Measurements from ENCODE around the gene NFIL3.

The NFIL3 gene

DNA sequence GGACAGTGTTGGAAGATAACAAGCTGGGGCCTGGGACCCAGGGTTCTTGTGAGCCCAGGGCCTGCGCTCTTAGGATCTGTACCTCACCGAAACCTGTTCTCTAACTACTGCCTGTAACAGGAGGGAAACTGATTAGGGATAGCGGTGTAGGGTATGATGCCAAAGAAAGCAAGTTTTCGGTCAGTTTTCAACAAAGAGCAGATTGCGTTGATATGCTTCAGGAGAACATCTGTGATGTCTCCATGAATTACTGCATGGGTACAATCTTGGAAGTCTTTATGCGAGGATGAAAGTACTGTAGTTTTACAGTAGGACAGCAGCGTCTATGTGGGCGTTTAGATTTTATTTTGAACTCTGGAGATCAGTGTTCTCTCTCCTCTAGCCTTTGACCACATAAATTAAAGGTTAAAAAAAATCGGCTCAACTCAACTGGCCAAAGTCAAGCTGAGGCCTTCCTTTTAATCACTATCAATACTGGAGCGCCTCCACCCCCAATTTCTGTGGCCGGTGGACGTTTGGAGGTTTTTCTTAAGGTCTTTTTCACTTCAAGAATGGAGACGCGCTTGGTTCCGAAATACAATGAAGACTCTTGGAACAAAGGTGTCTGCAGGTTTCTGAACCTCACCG, 3.0 kb downstream of the NFIL3 start:
- TF ChIP-seq FOXK2 (IDR thresholded peaks at IDR 0.05) (no peak), SP1 (IDR thresholded peaks at IDR 0.05) (no peak), ZNF384 (IDR thresholded peaks at IDR 0.05) (no peak), LEF1 (IDR thresholded peaks at IDR 0.05; ENCODE audit: borderline replicate concordance) (no peak)
- no peak for DNase-seq (ENCODE audit: extremely low spot score)
- ChIA-PET POLR2A (no interaction called here), CTCF (no interaction called here)

DNA sequence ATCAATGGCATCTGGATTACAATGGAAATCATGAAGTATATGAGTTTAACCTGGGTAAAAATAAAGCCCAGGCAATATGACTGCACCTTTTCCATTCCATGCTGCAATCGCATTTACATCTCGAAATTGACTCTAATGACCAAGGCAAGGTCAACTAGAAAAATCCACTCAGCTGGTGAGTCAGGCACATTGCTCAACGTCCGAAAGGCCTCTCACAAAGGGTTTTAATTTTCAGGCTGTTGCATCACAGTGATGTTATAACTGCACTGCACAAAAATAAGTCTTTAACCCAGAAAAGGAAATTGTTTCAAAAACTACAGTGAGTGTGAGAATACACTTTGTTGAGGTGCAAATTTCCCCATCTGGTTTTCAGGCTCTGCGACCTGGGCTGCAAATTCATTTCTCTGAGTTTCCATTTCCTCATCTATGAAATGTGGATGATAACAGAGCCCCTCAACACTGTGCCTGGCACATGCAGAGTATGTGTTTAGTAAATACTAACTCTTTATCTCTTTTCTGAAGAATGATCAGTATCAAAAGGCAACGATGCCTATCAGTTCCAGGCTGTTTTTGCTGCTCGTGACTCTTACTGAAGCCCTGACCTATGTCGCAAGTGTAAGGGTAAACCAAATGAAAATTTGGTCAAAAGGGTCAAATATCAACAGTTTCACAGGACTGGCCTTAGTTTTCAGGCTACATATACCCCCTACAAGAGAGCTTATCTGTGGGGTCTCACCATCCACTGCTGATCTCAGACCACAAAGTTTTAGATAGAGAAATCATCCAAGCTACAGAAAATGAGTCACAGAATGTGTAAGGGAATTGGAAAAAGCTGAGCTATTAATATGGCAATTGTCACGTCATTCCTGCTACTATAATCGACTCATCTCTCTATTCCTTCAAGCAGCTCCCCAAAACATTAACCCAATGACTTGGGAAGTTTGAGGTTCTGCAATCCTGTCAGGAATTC, 4.1 kb downstream of the NFIL3 start:
- no peak for DNase-seq (ENCODE audit: extremely low spot score)
- CTCF ChIA-PET, result no interaction called here
- TF ChIP-seq LEF1 (IDR thresholded peaks at IDR 0.05; ENCODE audit: borderline replicate concordance) (no peak), FOXM1 (IDR thresholded peaks at IDR 0.05; ENCODE audit: borderline replicate concordance) (no peak), BHLHE40 (IDR thresholded peaks at IDR 0.05; ENCODE audit: borderline replicate concordance) (no peak), SUZ12 (IDR thresholded peaks at IDR 0.05) (no peak), ARNT (IDR thresholded peaks at IDR 0.05) (no peak), NFRKB (IDR thresholded peaks at IDR 0.05) (no peak), SP1 (IDR thresholded peaks at IDR 0.05) (no peak), L3MBTL2 (conservative IDR thresholded peaks at IDR 0.05) (no peak), CTBP1 (IDR thresholded peaks at IDR 0.05; ENCODE audit: borderline replicate concordance) (no peak), FOXK2 (IDR thresholded peaks at IDR 0.05) (no peak), FOXA1 (IDR thresholded peaks at IDR 0.05) (no peak)
- TF ChIP-seq, protein P1, sequence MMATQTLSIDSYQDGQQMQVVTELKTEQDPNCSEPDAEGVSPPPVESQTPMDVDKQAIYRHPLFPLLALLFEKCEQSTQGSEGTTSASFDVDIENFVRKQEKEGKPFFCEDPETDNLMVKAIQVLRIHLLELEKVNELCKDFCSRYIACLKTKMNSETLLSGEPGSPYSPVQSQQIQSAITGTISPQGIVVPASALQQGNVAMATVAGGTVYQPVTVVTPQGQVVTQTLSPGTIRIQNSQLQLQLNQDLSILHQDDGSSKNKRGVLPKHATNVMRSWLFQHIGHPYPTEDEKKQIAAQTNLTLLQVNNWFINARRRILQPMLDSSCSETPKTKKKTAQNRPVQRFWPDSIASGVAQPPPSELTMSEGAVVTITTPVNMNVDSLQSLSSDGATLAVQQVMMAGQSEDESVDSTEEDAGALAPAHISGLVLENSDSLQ (IDR thresholded peaks at IDR 0.05), result no peak
- POLR2A ChIA-PET, result no interaction called here

GRCh38 chr9:91418215-91418610, 5.4 kb downstream of the NFIL3 start:
- no peak for DNase-seq (ENCODE audit: extremely low spot score)
- POLR2A ChIA-PET, result interaction anchor here (1.3 kb wide), 1 partner anchor 254 kb away, joined by 3 read pairs; no protein-coding TSS in a partner anchor
- TF ChIP-seq, protein P1 (IDR thresholded peaks at IDR 0.05), result no peak
- no peak for TF ChIP-seq SP1 (IDR thresholded peaks at IDR 0.05)
- no peak for TF ChIP-seq SUZ12 (IDR thresholded peaks at IDR 0.05)
- no peak for TF ChIP-seq FOXA1 (IDR thresholded peaks at IDR 0.05)
- no peak for TF ChIP-seq HDGF (IDR thresholded peaks at IDR 0.05; ENCODE audit: borderline replicate concordance)
- no peak for TF ChIP-seq ZNF384 (IDR thresholded peaks at IDR 0.05)
- no peak for TF ChIP-seq LEF1 (IDR thresholded peaks at IDR 0.05; ENCODE audit: borderline replicate concordance)
- no peak for TF ChIP-seq FOXK2 (IDR thresholded peaks at IDR 0.05)
- no peak for TF ChIP-seq FOXM1 (IDR thresholded peaks at IDR 0.05; ENCODE audit: borderline replicate concordance)
- TF ChIP-seq L3MBTL2 (conservative IDR thresholded peaks at IDR 0.05), result no peak
- no peak for TF ChIP-seq TARDBP (IDR thresholded peaks at IDR 0.05)
- no peak for TF ChIP-seq ELF4 (IDR thresholded peaks at IDR 0.05)
- TF ChIP-seq ARNT (IDR thresholded peaks at IDR 0.05), result no peak
- CTCF ChIA-PET, result no interaction called here

DNA sequence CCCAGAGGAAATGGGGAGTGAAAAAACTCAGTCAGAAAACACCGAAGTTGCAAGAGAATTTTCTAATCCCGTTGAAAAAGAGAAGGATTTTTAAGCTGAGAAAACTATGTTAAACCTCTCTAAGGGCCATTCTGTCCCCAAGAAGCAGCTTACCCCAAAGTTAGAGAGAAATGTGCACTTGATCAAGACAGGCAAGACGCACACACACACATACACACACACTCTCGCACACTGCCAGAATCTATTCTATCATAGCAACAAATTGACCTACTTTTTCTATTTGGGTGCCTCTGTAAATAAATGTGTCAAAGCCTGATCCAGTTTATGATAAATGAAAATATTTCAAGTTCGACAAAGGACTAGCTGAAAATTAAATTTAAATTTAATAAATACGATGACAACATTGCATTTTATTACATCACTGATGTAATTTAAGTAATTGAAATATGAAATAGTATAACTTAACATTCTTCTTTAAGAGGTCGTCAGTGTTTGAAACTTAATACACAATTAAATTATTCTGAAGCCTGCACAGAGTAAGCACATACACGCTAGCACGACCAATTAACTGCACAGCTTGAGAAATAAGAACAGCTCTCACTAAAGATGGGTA, 5.9 kb downstream of the NFIL3 start:
- ChIA-PET CTCF (no interaction called here), POLR2A (interaction anchor here (1.3 kb wide), 1 partner anchor 253 kb away, joined by 3 read pairs; no protein-coding TSS in a partner anchor)
- TF ChIP-seq LEF1 (IDR thresholded peaks at IDR 0.05; ENCODE audit: borderline replicate concordance), result no peak
- TF ChIP-seq, protein P1 (IDR thresholded peaks at IDR 0.05), result no peak
- TF ChIP-seq HDGF (IDR thresholded peaks at IDR 0.05; ENCODE audit: borderline replicate concordance), result no peak
- no peak for TF ChIP-seq ARNT (IDR thresholded peaks at IDR 0.05)
- TF ChIP-seq ZNF384 (IDR thresholded peaks at IDR 0.05), result no peak
- TF ChIP-seq ELF4 (IDR thresholded peaks at IDR 0.05), result no peak
- TF ChIP-seq TARDBP (IDR thresholded peaks at IDR 0.05), result no peak
- no peak for TF ChIP-seq FOXA1 (IDR thresholded peaks at IDR 0.05)
- no peak for TF ChIP-seq CTBP1 (IDR thresholded peaks at IDR 0.05; ENCODE audit: borderline replicate concordance)
- no peak for TF ChIP-seq SUZ12 (IDR thresholded peaks at IDR 0.05)
- TF ChIP-seq L3MBTL2 (conservative IDR thresholded peaks at IDR 0.05), result no peak
- TF ChIP-seq FOXM1 (IDR thresholded peaks at IDR 0.05; ENCODE audit: borderline replicate concordance), result no peak
- no peak for TF ChIP-seq NFRKB (IDR thresholded peaks at IDR 0.05)
- no peak for TF ChIP-seq BHLHE40 (IDR thresholded peaks at IDR 0.05; ENCODE audit: borderline replicate concordance)
- TF ChIP-seq FOXK2 (IDR thresholded peaks at IDR 0.05), result no peak
- TF ChIP-seq SP1 (IDR thresholded peaks at IDR 0.05), result no peak
- DNase-seq (ENCODE audit: extremely low spot score), result no peak

DNA sequence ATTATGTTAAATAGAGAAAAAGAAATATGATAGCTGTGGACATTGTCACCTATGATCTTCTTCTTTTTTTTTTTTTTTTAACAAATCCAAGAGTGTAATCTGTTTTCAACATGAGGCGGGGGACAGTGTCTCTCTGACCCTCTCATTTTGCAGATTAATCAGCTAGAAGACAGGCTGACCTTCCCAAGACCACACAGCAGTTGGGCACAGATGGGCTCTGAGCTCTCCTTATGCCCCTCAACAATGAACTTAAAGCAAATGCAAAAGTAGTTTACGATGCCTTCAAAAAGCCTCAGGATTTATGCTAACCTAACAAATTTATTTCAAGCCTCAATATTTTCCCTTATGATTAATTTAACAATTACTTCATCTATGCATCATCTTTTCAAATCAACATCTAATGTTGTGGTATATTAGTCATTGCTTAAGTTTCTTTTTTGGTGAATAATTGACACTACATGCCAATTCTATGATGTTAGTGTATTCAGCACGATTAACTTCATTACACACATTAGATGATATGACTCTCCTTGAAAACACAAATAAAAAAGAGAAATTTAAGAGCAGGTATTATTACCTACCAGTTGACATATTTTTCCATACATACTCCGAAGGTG, 7.4 kb downstream of the NFIL3 start:
- POLR2A ChIA-PET, result no interaction called here
- CTCF ChIA-PET, result no interaction called here

More for the DNA sequence above, 7.4 kb downstream of the NFIL3 start:
- DNase-seq (ENCODE audit: extremely low spot score), result no peak
- TF ChIP-seq, protein P1 (IDR thresholded peaks at IDR 0.05), result no peak
- TF ChIP-seq ZNF384 (IDR thresholded peaks at IDR 0.05) (no peak), LEF1 (IDR thresholded peaks at IDR 0.05; ENCODE audit: borderline replicate concordance) (no peak), FOXK2 (IDR thresholded peaks at IDR 0.05) (no peak), ARNT (IDR thresholded peaks at IDR 0.05) (no peak), L3MBTL2 (conservative IDR thresholded peaks at IDR 0.05) (no peak), NFRKB (IDR thresholded peaks at IDR 0.05) (no peak), FOXA1 (IDR thresholded peaks at IDR 0.05) (no peak), SUZ12 (IDR thresholded peaks at IDR 0.05) (no peak), CTBP1 (IDR thresholded peaks at IDR 0.05; ENCODE audit: borderline replicate concordance) (no peak), SP1 (IDR thresholded peaks at IDR 0.05) (no peak), HDGF (IDR thresholded peaks at IDR 0.05; ENCODE audit: borderline replicate concordance) (no peak), TARDBP (IDR thresholded peaks at IDR 0.05) (no peak), FOXM1 (IDR thresholded peaks at IDR 0.05; ENCODE audit: borderline replicate concordance) (no peak), ELF4 (IDR thresholded peaks at IDR 0.05) (no peak), BHLHE40 (IDR thresholded peaks at IDR 0.05; ENCODE audit: borderline replicate concordance) (no peak)

Data from HEK293T (cell line).